CD4-positive, alpha-beta T cell (primary cell): ENCODE data around the gene PIM2. TPM values are rescaled to one million over a fixed set of nuclear protein-coding genes. Genes with fewer than 3 reads are reported as not detected.
A peak's percentile ranks its signal among the peaks of the same experiment; 100 is the strongest.

Experiments used
- ATAC-seq: fragments of 200-7000 bp; cut with Tn5 transposase; one replicate; pipeline ENCODE4 v1.10.0; 2022; ENCODE audit warnings: mild to moderate bottlenecking; ENCODE audit not compliant: poor library complexity
- CTCF ChIA-PET: fragments of 350-600 bp; sonication (Branson Sonifier 250); formaldehyde crosslinking; loops from one replicate; lab custom pipeline; 2021; ENCODE audit warnings: antibody characterized with exemption, inconsistent platforms; lab: Charles Lee
- POLR2A ChIA-PET: fragments of 350-600 bp; sonication (Branson Sonifier 250); formaldehyde crosslinking; loops from one replicate; lab custom pipeline; 2021; ENCODE audit warnings: antibody characterized with exemption, inconsistent platforms; lab: Charles Lee
- DNase-seq, 14 experiments: peaks; one replicate each; pipeline ENCODE4 v3.0.0-alpha.2; 2013 to 2020; ENCODE audit warnings: mixed read lengths in 2 of 14
- H3K27ac ChIP-seq, 2 donors: one replicate each; pipeline versions ENCODE4 v1.5.1 to v1.7.0; 2013; ENCODE audit warnings: low read length in 2 of 2, low read depth in 1 of 2, mild to moderate bottlenecking in 1 of 2
- H3K27me3 ChIP-seq, 2 experiments: 1 replicate in 1 of 2; 2 replicates in 1 of 2; pipeline versions ENCODE4 v1.6.1 to v1.7.0; 2013; ENCODE audit warnings: low read length in 2 of 2, control low read depth in 1 of 2, mild to moderate bottlenecking in 1 of 2, moderate library complexity in 1 of 2; ENCODE audit not compliant: insufficient read depth in 2 of 2, control insufficient read depth in 1 of 2
- H3K36me3 ChIP-seq: one replicate; pipeline ENCODE4 v1.6.1; 2013; ENCODE audit warnings: low read length, control low read depth; ENCODE audit not compliant: insufficient read depth
- H3K4me1 ChIP-seq: one replicate; pipeline ENCODE4 v1.6.1; 2013; ENCODE audit warnings: low read length, control low read depth; ENCODE audit not compliant: insufficient read depth
- H3K4me3 ChIP-seq: one replicate; pipeline ENCODE4 v1.5.1; 2013; ENCODE audit warnings: mild to moderate bottlenecking, low read length, moderate library complexity
- H3K9me3 ChIP-seq, 2 experiments: 1 replicate in 1 of 2; 2 replicates in 1 of 2; pipeline versions ENCODE4 v1.6.1 to v1.7.0; 2013; ENCODE audit warnings: low read length in 2 of 2, mild to moderate bottlenecking in 2 of 2, control low read depth in 1 of 2, moderate library complexity in 1 of 2; ENCODE audit not compliant: control insufficient read depth in 1 of 2, insufficient read depth in 1 of 2
- H3K27ac Mint-ChIP-seq: one replicate; pipeline ENCODE4 v1.8.0; 2020; ENCODE audit warnings: mixed read lengths
- H3K27me3 Mint-ChIP-seq: one replicate; pipeline ENCODE4 v1.8.0; 2021; ENCODE audit warnings: mixed read lengths
- H3K36me3 Mint-ChIP-seq: one replicate; pipeline ENCODE4 v1.8.0; 2021; ENCODE audit warnings: low read depth, mixed read lengths
- H3K4me1 Mint-ChIP-seq: one replicate; pipeline ENCODE4 v1.8.0; 2021; ENCODE audit warnings: low read depth, mixed read lengths
- H3K4me3 Mint-ChIP-seq: one replicate; pipeline ENCODE4 v1.8.0; 2020; ENCODE audit warnings: mild to moderate bottlenecking, mixed read lengths
- H3K9me3 Mint-ChIP-seq: one replicate; pipeline ENCODE4 v1.8.0; 2020; ENCODE audit warnings: mixed read lengths
- intact Hi-C, 2 experiments: fragments of 100-400 bp; cut with DNase I in 1 of 2; cut with micrococcal nuclease in 1 of 2; formaldehyde crosslinking; loops; one replicate each; pipeline versions ENCODE4 v1.15.1 to v1.9.0; 2023 to 2025; cut with DNase I, micrococcal nuclease
- total RNA-seq, 174 experiments: library from RNA in 2 of 174; stranded (reverse) in 2 of 174; gene quantifications; one replicate each; pipeline ENCODE4 v1.2.3 and lab custom pipeline; 2021 to 2026
- TF ChIP-seq, protein P1 (sequence below): fragments of 200-600 bp; IDR thresholded peaks from one replicate; pipeline ENCODE4 v1.8.0; 2022; ENCODE audit warnings: antibody characterized with exemption, mild to moderate bottlenecking

Gene PIM2
- total RNA-seq, 2 experiments from 2014 or later: 212 to 225 TPM

DNA sequence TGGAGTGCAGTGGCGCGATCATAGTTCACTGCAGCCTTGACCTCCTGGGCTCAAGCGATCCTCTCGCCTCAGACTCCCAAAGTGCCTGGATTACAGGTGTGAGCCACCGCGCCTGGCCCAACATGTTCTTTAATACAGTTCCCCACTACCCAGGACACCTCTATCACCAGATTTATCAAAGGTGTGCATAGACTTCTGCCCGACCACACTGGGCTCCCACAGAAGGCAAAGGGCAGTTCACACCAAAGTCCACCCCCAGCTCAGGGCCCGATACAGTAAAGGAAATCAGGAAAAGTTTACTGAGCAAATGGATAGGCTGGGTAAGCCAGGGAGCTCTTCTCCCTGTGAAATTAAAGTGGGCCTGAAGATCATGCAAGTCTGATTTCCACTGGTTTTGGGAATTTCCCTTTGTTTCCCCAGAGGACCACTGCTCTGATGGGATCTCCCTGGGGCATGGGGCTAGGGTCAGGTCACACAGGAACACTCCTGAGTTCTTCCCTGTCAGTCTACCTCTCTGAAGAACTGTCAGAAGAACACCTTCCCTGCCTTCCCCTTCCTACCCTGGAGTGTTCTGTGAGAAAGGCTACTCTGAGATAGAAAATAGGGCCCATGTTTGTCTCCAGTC, 17.7 kb upstream of the PIM2 start:
- peaks cover 62% of the 10 kb centered on the region for H3K36me3 Mint-ChIP-seq
- DNase-seq: no peak
- POLR2A ChIA-PET: interaction anchor here (0.7 to 9.1 kb wide), 15 partner anchors 9 to 362 kb away, joined by 3 to 335 read pairs (median 11); partner anchors contain the start of genes GRIPAP1, HDAC6, OTUD5 and PIM2
- Histone ChIP-seq H3K36me3 (peaks cover 30% of the 10 kb centered on the region), H3K4me1 (peaks cover 78% of the 10 kb centered on the region), H3K9me3 (no peaks in the 10 kb centered on the region), H3K27ac (peak overlapping the region; percentile 92 to 93), H3K27me3 (no peaks in the 10 kb centered on the region), H3K4me3 (peak overlapping the region; percentile 49)
- peak overlapping the region; percentile 82 for H3K4me3 Mint-ChIP-seq
- no peaks in the 10 kb centered on the region for H3K27me3 Mint-ChIP-seq
- TF ChIP-seq, protein P1, sequence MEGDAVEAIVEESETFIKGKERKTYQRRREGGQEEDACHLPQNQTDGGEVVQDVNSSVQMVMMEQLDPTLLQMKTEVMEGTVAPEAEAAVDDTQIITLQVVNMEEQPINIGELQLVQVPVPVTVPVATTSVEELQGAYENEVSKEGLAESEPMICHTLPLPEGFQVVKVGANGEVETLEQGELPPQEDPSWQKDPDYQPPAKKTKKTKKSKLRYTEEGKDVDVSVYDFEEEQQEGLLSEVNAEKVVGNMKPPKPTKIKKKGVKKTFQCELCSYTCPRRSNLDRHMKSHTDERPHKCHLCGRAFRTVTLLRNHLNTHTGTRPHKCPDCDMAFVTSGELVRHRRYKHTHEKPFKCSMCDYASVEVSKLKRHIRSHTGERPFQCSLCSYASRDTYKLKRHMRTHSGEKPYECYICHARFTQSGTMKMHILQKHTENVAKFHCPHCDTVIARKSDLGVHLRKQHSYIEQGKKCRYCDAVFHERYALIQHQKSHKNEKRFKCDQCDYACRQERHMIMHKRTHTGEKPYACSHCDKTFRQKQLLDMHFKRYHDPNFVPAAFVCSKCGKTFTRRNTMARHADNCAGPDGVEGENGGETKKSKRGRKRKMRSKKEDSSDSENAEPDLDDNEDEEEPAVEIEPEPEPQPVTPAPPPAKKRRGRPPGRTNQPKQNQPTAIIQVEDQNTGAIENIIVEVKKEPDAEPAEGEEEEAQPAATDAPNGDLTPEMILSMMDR: no peak
- intact Hi-C loops: loop anchor here (1.0 to 5.0 kb wide), 4 partner anchors 16 to 289 kb away; no protein-coding TSS in a partner anchor
- CTCF ChIA-PET: interaction anchor here (1.1 to 2.5 kb wide), 9 partner anchors 8 to 45 kb away, joined by 3 to 13 read pairs (median 8); partner anchors contain the start of genes PQBP1, SLC35A2 and TIMM17B
- ATAC-seq: no peak
- H3K27ac Mint-ChIP-seq: peak overlapping the region; percentile 98
- H3K9me3 Mint-ChIP-seq: no peaks in the 10 kb centered on the region
- peaks cover 82% of the 10 kb centered on the region for H3K4me1 Mint-ChIP-seq

DNA sequence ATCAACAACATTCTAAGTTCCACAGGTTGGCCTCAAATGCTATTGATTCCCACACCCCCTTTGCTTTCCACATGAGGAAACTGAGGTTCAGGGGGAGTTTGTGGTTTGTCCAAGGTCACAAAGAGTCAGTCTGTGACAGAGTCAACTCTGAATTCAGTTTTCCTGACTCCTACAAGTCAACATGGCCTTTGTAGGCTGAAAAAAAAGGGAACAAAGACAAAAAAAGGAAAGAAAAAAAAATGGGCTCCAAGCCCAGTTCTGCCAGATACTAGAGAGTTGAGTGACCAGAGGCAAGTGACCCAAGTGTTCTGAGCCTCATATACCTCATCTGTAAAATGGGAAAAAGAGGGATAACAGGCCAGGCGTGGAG, 16.5 kb upstream of the PIM2 start:
- intact Hi-C loops: loop anchor here in 1 of 2 experiments (5.0 kb wide), 1 partner anchor 288 kb away; no protein-coding TSS in a partner anchor
- ATAC-seq (no peak), DNase-seq (no peak)
- no peak overlapping the region for H3K4me3 ChIP-seq
- H3K9me3 Mint-ChIP-seq: no peaks in the 10 kb centered on the region
- no peaks in the 10 kb centered on the region for H3K27me3 Mint-ChIP-seq
- peaks cover 39% of the 10 kb centered on the region for H3K36me3 ChIP-seq
- H3K36me3 Mint-ChIP-seq: peaks cover 72% of the 10 kb centered on the region
- TF ChIP-seq, protein P1: no peak
- no peaks in the 10 kb centered on the region for H3K9me3 ChIP-seq
- ChIA-PET POLR2A (interaction anchor here (1.0 to 8.8 kb wide), 5 partner anchors 16 to 37 kb away, joined by 4 to 150 read pairs (median 49); partner anchors contain the start of genes OTUD5, PQBP1, SLC35A2 and TIMM17B), CTCF (no interaction called here)
- H3K27ac ChIP-seq: peak overlapping the region; percentile 64 to 68
- peaks cover 68% of the 10 kb centered on the region for H3K4me1 ChIP-seq
- peaks cover 74% of the 10 kb centered on the region for H3K4me1 Mint-ChIP-seq
- peak overlapping the region; percentile 98 for H3K27ac Mint-ChIP-seq
- H3K27me3 ChIP-seq: no peaks in the 10 kb centered on the region
- H3K4me3 Mint-ChIP-seq: peak overlapping the region; percentile 58

DNA sequence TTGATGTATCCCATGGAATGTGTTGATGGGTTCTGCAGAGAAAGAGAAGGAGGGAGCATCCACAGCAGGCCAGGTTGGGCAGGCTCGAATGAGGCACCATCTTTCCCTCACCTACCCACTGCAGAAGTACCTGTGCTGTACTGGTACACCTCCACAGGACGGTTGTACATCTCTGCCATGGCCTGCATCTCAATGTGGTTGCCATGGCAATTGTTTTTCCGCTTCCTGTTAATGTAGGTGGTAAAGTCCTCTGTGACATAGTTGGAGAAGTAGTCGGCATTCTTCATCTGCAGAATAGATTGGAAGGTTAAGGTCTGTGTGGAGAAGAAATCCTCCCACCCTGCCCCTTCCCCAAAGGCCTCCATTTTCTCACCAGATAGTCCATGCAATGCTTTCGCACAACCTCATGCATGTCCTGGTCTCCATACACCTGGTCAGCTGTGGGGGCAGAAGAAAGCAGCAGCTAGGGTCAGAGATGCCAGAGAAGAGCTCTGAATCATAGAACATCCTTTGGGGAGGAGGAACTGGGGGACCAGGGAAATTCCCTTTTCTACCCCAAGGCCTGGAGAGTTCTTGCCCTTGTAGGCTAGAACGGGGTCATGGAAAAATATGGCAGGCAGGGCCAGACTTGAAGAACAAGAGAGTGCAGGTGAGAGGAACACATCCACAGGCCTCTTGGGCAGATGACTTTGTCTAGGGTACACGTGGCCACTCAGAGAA, 15.9 kb upstream of the PIM2 start:
- Histone ChIP-seq H3K9me3 (no peaks in the 10 kb centered on the region), H3K4me1 (peaks cover 62% of the 10 kb centered on the region), H3K4me3 (no peak overlapping the region), H3K27ac (peak overlapping the region; percentile 64 to 68), H3K27me3 (no peaks in the 10 kb centered on the region), H3K36me3 (peaks cover 43% of the 10 kb centered on the region)
- Mint-ChIP-seq H3K4me1 (peaks cover 71% of the 10 kb centered on the region), H3K9me3 (no peaks in the 10 kb centered on the region), H3K36me3 (peaks cover 72% of the 10 kb centered on the region), H3K27me3 (no peaks in the 10 kb centered on the region), H3K4me3 (peak overlapping the region; percentile 58), H3K27ac (peak overlapping the region; percentile 98)
- TF ChIP-seq, protein P1: no peak
- DNase-seq (peak in 8 of 14 experiments; percentile 24 to 85 (median 53)), ATAC-seq (peak; percentile 37)
- ChIA-PET POLR2A (interaction anchor here (1.0 to 8.8 kb wide), 4 partner anchors 14 to 23 kb away, joined by 4 to 150 read pairs (median 6); partner anchors contain the start of genes OTUD5 and SLC35A2), CTCF (no interaction called here)
- intact Hi-C loops: loop anchor here in 1 of 2 experiments (5.0 kb wide), 1 partner anchor 287 kb away; no protein-coding TSS in a partner anchor
